HEK293 (cell line): ENCODE results near the gene INPP4B.

Experiments
- CTCF ChIA-PET: fragments of 350-600 bp; formaldehyde crosslinking; extraction: SDS; loops from one replicate; lab custom pipeline; 2021; ENCODE audit warnings: antibody characterized with exemption; lab: Yijun Ruan, JAX
- POLR2A ChIA-PET: fragments of 300-600 bp; formaldehyde crosslinking; extraction: SDS; loops from one replicate; lab custom pipeline; 2020; ENCODE audit warnings: antibody characterized with exemption, inconsistent platforms; lab: Yijun Ruan, JAX
- H3K27ac ChIP-seq: fragments of 200-500 bp; sonication (Bioruptor generic); 2 replicates; pipeline ENCODE4 v1.5.1; 2014; ENCODE audit warnings: low read depth, low read length, control low read depth, inconsistent platforms; ENCODE audit errors: extremely low read depth
- H3K36me3 ChIP-seq, 2 experiments: fragments of 200-500 bp in 1 of 2; sonication (Bioruptor generic) in 1 of 2; 1 replicate in 1 of 2; 2 replicates in 1 of 2; pipeline ENCODE4 v1.5.1; 2014 to 2017; ENCODE audit warnings: inconsistent platforms in 2 of 2, low read length in 2 of 2; ENCODE audit not compliant: control insufficient read depth in 2 of 2, insufficient read depth in 1 of 2
- H3K4me1 ChIP-seq: fragments of 200-500 bp; sonication (Bioruptor generic); 2 replicates; pipeline ENCODE4 v1.5.1; 2014; ENCODE audit warnings: mild to moderate bottlenecking, low read length, inconsistent platforms; ENCODE audit not compliant: control insufficient read depth, insufficient read depth
- H3K4me3 ChIP-seq: 2 replicates; pipeline ENCODE4 v1.5.1; 2011; ENCODE audit warnings: low read depth, mild to moderate bottlenecking, control low read depth, low read length, moderate library complexity
- H3K9me3 ChIP-seq: fragments of 200-500 bp; sonication (Bioruptor generic); 2 replicates; pipeline ENCODE4 v1.5.1; 2014; ENCODE audit warnings: low read depth, low read length, inconsistent platforms; ENCODE audit not compliant: control insufficient read depth, insufficient read depth
- BCL6B ChIP-seq: fragments of 450-650 bp; formaldehyde crosslinking; IDR thresholded peaks from 2 replicates; pipeline ENCODE4 v1.5.1; 2017; ENCODE audit warnings: missing biosample characterization, missing genetic modification characterization
- GLIS2 ChIP-seq: fragments of 450-650 bp; formaldehyde crosslinking; IDR thresholded peaks from 2 replicates; pipeline ENCODE4 v1.5.1; 2016; ENCODE audit warnings: missing biosample characterization, missing genetic modification characterization
- KLF16 ChIP-seq: fragments of 450-650 bp; formaldehyde crosslinking; IDR thresholded peaks from 2 replicates; pipeline ENCODE4 v1.5.1; 2017; ENCODE audit warnings: missing biosample characterization, missing genetic modification characterization
- KLF7 ChIP-seq: fragments of 450-650 bp; formaldehyde crosslinking; IDR thresholded peaks from 2 replicates; pipeline ENCODE4 v1.5.1; 2016; ENCODE audit warnings: missing biosample characterization, missing genetic modification characterization, borderline replicate concordance
- MZF1 ChIP-seq: fragments of 450-650 bp; formaldehyde crosslinking; IDR thresholded peaks from 2 replicates; pipeline ENCODE4 v1.5.1; 2017; ENCODE audit warnings: missing biosample characterization, missing genetic modification characterization, borderline replicate concordance
- ZBTB21 ChIP-seq: fragments of 450-650 bp; formaldehyde crosslinking; IDR thresholded peaks from 2 replicates; pipeline ENCODE4 v1.5.1; 2017; ENCODE audit warnings: missing biosample characterization, missing genetic modification characterization
- ZNF114 ChIP-seq: fragments of 450-650 bp; formaldehyde crosslinking; IDR thresholded peaks from 2 replicates; pipeline ENCODE4 v1.5.0; 2017; ENCODE audit warnings: missing biosample characterization, missing genetic modification characterization
- ZNF169 ChIP-seq: fragments of 450-650 bp; formaldehyde crosslinking; IDR thresholded peaks from 2 replicates; pipeline ENCODE4 v1.5.1; 2016; ENCODE audit warnings: missing biosample characterization, missing genetic modification characterization
- ZNF211 ChIP-seq: fragments of 450-650 bp; formaldehyde crosslinking; IDR thresholded peaks from 2 replicates; pipeline ENCODE4 v1.5.1; 2016; ENCODE audit warnings: low read depth, missing biosample characterization, missing genetic modification characterization
- ZNF362 ChIP-seq: fragments of 450-650 bp; formaldehyde crosslinking; IDR thresholded peaks from 2 replicates; pipeline ENCODE4 v1.5.1; 2016; ENCODE audit warnings: missing biosample characterization, missing genetic modification characterization
- ZNF423 ChIP-seq: fragments of 450-650 bp; formaldehyde crosslinking; IDR thresholded peaks from 2 replicates; pipeline ENCODE4 v1.5.1; 2016; ENCODE audit warnings: missing biosample characterization, missing genetic modification characterization
- ZNF513 ChIP-seq: fragments of 450-650 bp; IDR thresholded peaks from 2 replicates; pipeline ENCODE4 v1.5.1; 2018; ENCODE audit warnings: missing biosample characterization, missing genetic modification characterization
- ZNF514 ChIP-seq: fragments of 450-650 bp; formaldehyde crosslinking; IDR thresholded peaks from 2 replicates; pipeline ENCODE4 v1.5.1; 2016; ENCODE audit warnings: missing biosample characterization, missing genetic modification characterization
- ZNF600 ChIP-seq: fragments of 450-650 bp; formaldehyde crosslinking; IDR thresholded peaks from 2 replicates; pipeline ENCODE4 v1.5.1; 2016; ENCODE audit warnings: missing biosample characterization, missing genetic modification characterization
- ZNF791 ChIP-seq: fragments of 450-650 bp; formaldehyde crosslinking; IDR thresholded peaks from 2 replicates; pipeline ENCODE4 v1.5.1; 2016; ENCODE audit warnings: missing biosample characterization, missing genetic modification characterization
- ZNF830 ChIP-seq: fragments of 450-650 bp; IDR thresholded peaks from 2 replicates; pipeline ENCODE4 v1.5.0; 2018; ENCODE audit warnings: missing biosample characterization, missing genetic modification characterization, low read depth, mild to moderate bottlenecking, moderate library complexity
- TF ChIP-seq, protein P1 (sequence below): fragments of 450-650 bp; formaldehyde crosslinking; IDR thresholded peaks from 2 replicates; pipeline ENCODE4 v1.5.1; 2016; ENCODE audit warnings: missing biosample characterization, missing genetic modification characterization, low read depth
- TF ChIP-seq, protein P2 (sequence below): fragments of 450-650 bp; formaldehyde crosslinking; IDR thresholded peaks from 2 replicates; pipeline ENCODE4 v1.5.1; 2016; ENCODE audit warnings: missing biosample characterization, missing genetic modification characterization
- TF ChIP-seq, protein P3 (sequence below): fragments of 450-650 bp; formaldehyde crosslinking; IDR thresholded peaks from 2 replicates; pipeline ENCODE4 v1.5.1; 2016; ENCODE audit warnings: missing biosample characterization, missing genetic modification characterization
- TF ChIP-seq, protein P4 (sequence below): fragments of 450-650 bp; formaldehyde crosslinking; IDR thresholded peaks from 2 replicates; pipeline ENCODE4 v1.5.1; 2016; ENCODE audit warnings: missing biosample characterization, missing genetic modification characterization
- TF ChIP-seq, protein P5 (sequence below): fragments of 450-650 bp; formaldehyde crosslinking; IDR thresholded peaks from 2 replicates; pipeline ENCODE4 v1.5.1; 2017; ENCODE audit warnings: missing biosample characterization, missing genetic modification characterization

The INPP4B gene

DNA sequence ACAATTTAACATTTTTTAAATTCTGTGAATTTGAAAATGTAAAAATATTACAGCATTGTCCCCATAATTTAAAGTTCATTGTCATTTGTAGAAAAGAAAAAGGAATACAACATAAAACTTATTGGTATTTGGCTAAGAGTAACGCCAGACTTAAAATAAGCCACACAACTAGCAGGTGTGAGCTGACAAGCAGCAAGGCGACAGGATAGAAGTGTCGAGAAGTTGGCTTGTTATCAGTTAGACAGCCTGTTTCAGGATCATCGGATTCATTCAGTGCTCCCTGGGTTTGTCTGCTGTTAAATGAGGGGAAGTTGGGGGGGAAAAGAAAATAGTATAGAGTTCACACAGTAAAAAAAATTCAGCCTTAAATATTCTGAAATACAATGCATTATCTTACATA is 816.1 kb downstream of the INPP4B start:
- CTCF ChIA-PET: no interaction called here
- no peaks in the 10 kb centered on the region for H3K36me3 ChIP-seq
- no peaks in the 10 kb centered on the region for H3K4me1 ChIP-seq
- TF ChIP-seq ZNF791 (tag by site-specific recombination) (no peak), ZNF514 (tag by site-specific recombination) (no peak), ZBTB21 (tag by site-specific recombination) (no peak)
- POLR2A ChIA-PET: no interaction called here
- no peaks in the 10 kb centered on the region for H3K9me3 ChIP-seq
- H3K4me3 ChIP-seq: no peak overlapping the region
- no peak overlapping the region for H3K27ac ChIP-seq

DNA sequence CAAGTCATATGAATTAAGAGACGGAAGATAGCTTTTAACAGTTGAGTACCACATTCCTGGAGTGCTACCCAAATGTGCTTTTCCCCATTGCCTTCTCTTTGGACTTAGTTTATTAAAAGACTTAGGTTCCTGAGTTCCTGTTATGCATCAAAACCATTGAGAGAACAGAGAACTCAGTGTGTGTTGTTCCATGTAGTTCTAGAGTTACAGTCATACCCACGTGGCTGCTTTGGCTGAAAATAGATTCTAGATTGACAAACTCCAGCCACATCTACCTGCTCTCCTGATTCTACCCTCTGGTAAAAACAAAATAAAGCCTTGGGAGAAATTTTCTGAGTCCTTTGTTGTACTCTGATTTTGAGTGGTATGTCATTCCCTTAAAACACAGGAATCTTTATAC is 824.3 kb downstream of the INPP4B start:
- H3K4me1 ChIP-seq: no peaks in the 10 kb centered on the region
- H3K9me3 ChIP-seq: no peaks in the 10 kb centered on the region
- H3K4me3 ChIP-seq: no peak overlapping the region
- H3K36me3 ChIP-seq: no peaks in the 10 kb centered on the region
- no peak for TF ChIP-seq ZNF830 (tag by site-specific recombination)
- TF ChIP-seq, protein P1, sequence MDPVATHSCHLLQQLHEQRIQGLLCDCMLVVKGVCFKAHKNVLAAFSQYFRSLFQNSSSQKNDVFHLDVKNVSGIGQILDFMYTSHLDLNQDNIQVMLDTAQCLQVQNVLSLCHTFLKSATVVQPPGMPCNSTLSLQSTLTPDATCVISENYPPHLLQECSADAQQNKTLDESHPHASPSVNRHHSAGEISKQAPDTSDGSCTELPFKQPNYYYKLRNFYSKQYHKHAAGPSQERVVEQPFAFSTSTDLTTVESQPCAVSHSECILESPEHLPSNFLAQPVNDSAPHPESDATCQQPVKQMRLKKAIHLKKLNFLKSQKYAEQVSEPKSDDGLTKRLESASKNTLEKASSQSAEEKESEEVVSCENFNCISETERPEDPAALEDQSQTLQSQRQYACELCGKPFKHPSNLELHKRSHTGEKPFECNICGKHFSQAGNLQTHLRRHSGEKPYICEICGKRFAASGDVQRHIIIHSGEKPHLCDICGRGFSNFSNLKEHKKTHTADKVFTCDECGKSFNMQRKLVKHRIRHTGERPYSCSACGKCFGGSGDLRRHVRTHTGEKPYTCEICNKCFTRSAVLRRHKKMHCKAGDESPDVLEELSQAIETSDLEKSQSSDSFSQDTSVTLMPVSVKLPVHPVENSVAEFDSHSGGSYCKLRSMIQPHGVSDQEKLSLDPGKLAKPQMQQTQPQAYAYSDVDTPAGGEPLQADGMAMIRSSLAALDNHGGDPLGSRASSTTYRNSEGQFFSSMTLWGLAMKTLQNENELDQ (tag by site-specific recombination): no peak
- no peak for TF ChIP-seq MZF1 (tag by site-specific recombination)
- TF ChIP-seq BCL6B: no peak
- TF ChIP-seq GLIS2: no peak
- TF ChIP-seq ZNF513 (tag by site-specific recombination): no peak
- no peak for TF ChIP-seq ZNF211 (tag by site-specific recombination)
- TF ChIP-seq KLF7: no peak
- TF ChIP-seq ZNF169 (tag by site-specific recombination): no peak
- TF ChIP-seq ZNF114 (tag by site-specific recombination): no peak
- no peak for TF ChIP-seq ZNF423 (tag by site-specific recombination)
- no peak for TF ChIP-seq ZNF600 (tag by site-specific recombination)
- TF ChIP-seq, protein P2, sequence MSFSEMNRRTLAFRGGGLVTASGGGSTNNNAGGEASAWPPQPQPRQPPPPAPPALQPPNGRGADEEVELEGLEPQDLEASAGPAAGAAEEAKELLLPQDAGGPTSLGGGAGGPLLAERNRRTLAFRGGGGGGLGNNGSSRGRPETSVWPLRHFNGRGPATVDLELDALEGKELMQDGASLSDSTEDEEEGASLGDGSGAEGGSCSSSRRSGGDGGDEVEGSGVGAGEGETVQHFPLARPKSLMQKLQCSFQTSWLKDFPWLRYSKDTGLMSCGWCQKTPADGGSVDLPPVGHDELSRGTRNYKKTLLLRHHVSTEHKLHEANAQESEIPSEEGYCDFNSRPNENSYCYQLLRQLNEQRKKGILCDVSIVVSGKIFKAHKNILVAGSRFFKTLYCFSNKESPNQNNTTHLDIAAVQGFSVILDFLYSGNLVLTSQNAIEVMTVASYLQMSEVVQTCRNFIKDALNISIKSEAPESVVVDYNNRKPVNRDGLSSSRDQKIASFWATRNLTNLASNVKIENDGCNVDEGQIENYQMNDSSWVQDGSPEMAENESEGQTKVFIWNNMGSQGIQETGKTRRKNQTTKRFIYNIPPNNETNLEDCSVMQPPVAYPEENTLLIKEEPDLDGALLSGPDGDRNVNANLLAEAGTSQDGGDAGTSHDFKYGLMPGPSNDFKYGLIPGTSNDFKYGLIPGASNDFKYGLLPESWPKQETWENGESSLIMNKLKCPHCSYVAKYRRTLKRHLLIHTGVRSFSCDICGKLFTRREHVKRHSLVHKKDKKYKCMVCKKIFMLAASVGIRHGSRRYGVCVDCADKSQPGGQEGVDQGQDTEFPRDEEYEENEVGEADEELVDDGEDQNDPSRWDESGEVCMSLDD (tag by site-specific recombination): no peak
- TF ChIP-seq ZNF362 (tag by site-specific recombination): no peak
- TF ChIP-seq, protein P3, sequence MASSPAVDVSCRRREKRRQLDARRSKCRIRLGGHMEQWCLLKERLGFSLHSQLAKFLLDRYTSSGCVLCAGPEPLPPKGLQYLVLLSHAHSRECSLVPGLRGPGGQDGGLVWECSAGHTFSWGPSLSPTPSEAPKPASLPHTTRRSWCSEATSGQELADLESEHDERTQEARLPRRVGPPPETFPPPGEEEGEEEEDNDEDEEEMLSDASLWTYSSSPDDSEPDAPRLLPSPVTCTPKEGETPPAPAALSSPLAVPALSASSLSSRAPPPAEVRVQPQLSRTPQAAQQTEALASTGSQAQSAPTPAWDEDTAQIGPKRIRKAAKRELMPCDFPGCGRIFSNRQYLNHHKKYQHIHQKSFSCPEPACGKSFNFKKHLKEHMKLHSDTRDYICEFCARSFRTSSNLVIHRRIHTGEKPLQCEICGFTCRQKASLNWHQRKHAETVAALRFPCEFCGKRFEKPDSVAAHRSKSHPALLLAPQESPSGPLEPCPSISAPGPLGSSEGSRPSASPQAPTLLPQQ (tag by site-specific recombination): no peak
- TF ChIP-seq KLF16 (tag by site-specific recombination): no peak
- TF ChIP-seq, protein P4, sequence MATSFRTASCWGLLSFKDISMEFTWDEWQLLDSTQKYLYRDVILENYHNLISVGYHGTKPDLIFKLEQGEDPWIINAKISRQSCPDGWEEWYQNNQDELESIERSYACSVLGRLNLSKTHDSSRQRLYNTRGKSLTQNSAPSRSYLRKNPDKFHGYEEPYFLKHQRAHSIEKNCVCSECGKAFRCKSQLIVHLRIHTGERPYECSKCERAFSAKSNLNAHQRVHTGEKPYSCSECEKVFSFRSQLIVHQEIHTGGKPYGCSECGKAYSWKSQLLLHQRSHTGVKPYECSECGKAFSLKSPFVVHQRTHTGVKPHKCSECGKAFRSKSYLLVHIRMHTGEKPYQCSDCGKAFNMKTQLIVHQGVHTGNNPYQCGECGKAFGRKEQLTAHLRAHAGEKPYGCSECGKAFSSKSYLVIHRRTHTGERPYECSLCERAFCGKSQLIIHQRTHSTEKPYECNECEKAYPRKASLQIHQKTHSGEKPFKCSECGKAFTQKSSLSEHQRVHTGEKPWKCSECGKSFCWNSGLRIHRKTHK (tag by site-specific recombination): no peak
- TF ChIP-seq, protein P5, sequence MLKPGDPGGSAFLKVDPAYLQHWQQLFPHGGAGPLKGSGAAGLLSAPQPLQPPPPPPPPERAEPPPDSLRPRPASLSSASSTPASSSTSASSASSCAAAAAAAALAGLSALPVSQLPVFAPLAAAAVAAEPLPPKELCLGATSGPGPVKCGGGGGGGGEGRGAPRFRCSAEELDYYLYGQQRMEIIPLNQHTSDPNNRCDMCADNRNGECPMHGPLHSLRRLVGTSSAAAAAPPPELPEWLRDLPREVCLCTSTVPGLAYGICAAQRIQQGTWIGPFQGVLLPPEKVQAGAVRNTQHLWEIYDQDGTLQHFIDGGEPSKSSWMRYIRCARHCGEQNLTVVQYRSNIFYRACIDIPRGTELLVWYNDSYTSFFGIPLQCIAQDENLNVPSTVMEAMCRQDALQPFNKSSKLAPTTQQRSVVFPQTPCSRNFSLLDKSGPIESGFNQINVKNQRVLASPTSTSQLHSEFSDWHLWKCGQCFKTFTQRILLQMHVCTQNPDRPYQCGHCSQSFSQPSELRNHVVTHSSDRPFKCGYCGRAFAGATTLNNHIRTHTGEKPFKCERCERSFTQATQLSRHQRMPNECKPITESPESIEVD: no peak
- ChIA-PET CTCF (interaction anchor here (0.7 kb wide), 1 partner anchor 289 kb away, joined by 3 read pairs; no protein-coding TSS in a partner anchor), POLR2A (no interaction called here)
- H3K27ac ChIP-seq: no peak overlapping the region
